Fibroblast of lung (primary cell): ENCODE measurements around the gene MORC4. TPM values are rescaled to one million over a fixed set of nuclear protein-coding genes. Genes with fewer than 3 reads are reported as not detected.

ENCODE experiments used
- DNase-seq, 2 donors: peaks; one replicate each; pipeline versions ENCODE4 v3.0.0 to v3.0.0-alpha.2; 2010; ENCODE audit warnings: low read depth in 2 of 2
- H2AFZ ChIP-seq: 2 replicates; pipeline ENCODE4 v1.5.1; 2012; ENCODE audit warnings: low read length, control low read depth, inconsistent platforms
- H3K27ac ChIP-seq: 2 replicates; pipeline ENCODE4 v1.5.1; 2011; ENCODE audit warnings: low read length, control low read depth; ENCODE audit not compliant: insufficient read depth
- H3K27me3 ChIP-seq: 2 replicates; pipeline ENCODE4 v1.5.1; 2011; ENCODE audit warnings: mild to moderate bottlenecking, low read length; ENCODE audit not compliant: control insufficient read depth, insufficient read depth
- H3K36me3 ChIP-seq: 2 replicates; pipeline ENCODE4 v1.5.1; 2011; ENCODE audit warnings: low read length; ENCODE audit not compliant: control insufficient read depth, insufficient read depth
- H3K4me1 ChIP-seq: 2 replicates; pipeline ENCODE4 v1.5.1; 2011; ENCODE audit warnings: low read length; ENCODE audit not compliant: control insufficient read depth, insufficient read depth; ENCODE audit errors: extremely low read depth
- H3K4me2 ChIP-seq: 2 replicates; pipeline ENCODE4 v1.5.1; 2011; ENCODE audit warnings: low read length, control low read depth; ENCODE audit not compliant: insufficient read depth; ENCODE audit errors: extremely low read depth
- H3K4me3 ChIP-seq, 4 experiments: fragments of 200-600 bp in 1 of 4; sonication (generic) in 1 of 4; replicated peaks in 1 of 4; 2 replicates each; pipeline ENCODE4 v1.5.1; 2011 to 2016; ENCODE audit warnings: low read length in 4 of 4, low read depth in 3 of 4, mild to moderate bottlenecking in 3 of 4, control low read depth in 2 of 4, inconsistent platforms in 1 of 4, mixed read lengths in 1 of 4; ENCODE audit not compliant: insufficient read depth in 1 of 4; ENCODE audit errors: control extremely low read depth in 1 of 4
- H3K79me2 ChIP-seq: 2 replicates; pipeline ENCODE4 v1.5.1; 2012; ENCODE audit warnings: mild to moderate bottlenecking, low read length, inconsistent platforms; ENCODE audit not compliant: control insufficient read depth, insufficient read depth
- H3K9ac ChIP-seq: 2 replicates; pipeline ENCODE4 v1.5.1; 2011; ENCODE audit warnings: mild to moderate bottlenecking, low read length, control low read depth; ENCODE audit not compliant: insufficient read depth
- H3K9me3 ChIP-seq: 2 replicates; pipeline ENCODE4 v1.5.1; 2012; ENCODE audit warnings: low read depth, low read length; ENCODE audit not compliant: control insufficient read depth, insufficient read depth
- H4K20me1 ChIP-seq: 2 replicates; pipeline ENCODE4 v1.5.1; 2011; ENCODE audit warnings: low read length; ENCODE audit not compliant: control insufficient read depth, insufficient read depth; ENCODE audit errors: extremely low read depth
- EZH2 ChIP-seq: IDR thresholded peaks from 2 replicates; pipeline ENCODE4 v1.5.1; 2012; ENCODE audit warnings: low read length, control low read depth, mild to moderate bottlenecking; ENCODE audit errors: missing control alignments
- polyA plus RNA-seq, 2 donors: library from polyadenylated mRNA; depleted of rRNA in 1 of 2; stranded (reverse) in 1 of 2; unstranded in 1 of 2; fragments of >200 nt; gene quantifications; 2 replicates each; pipeline ENCODE4 v1.2.1, GENCODE V29; 2011 to 2012; ENCODE audit warnings: missing spikeins in 1 of 2
- total RNA-seq: library from RNA; depleted of rRNA; stranded (reverse); fragments of >200 nt; gene quantifications from 2 replicates; pipeline ENCODE4 v1.2.1, GENCODE V29; 2014
- TF ChIP-seq, protein P1 (sequence below), 2 donors: IDR thresholded peaks in 1 of 2; conservative IDR thresholded peaks in 1 of 2; 1 replicate in 1 of 2; 2 replicates in 1 of 2; pipeline ENCODE4 v1.5.1; 2011 to 2012; ENCODE audit warnings: low read length in 2 of 2, control low read depth in 1 of 2, inconsistent platforms in 1 of 2, low read depth in 1 of 2, mild to moderate bottlenecking in 1 of 2

Gene MORC4
- total and polyA plus RNA-seq, 2 donors (not counting 1 experiment from before 2014, with no cell fraction given) = 27.5 to 44.8 TPM

DNA sequence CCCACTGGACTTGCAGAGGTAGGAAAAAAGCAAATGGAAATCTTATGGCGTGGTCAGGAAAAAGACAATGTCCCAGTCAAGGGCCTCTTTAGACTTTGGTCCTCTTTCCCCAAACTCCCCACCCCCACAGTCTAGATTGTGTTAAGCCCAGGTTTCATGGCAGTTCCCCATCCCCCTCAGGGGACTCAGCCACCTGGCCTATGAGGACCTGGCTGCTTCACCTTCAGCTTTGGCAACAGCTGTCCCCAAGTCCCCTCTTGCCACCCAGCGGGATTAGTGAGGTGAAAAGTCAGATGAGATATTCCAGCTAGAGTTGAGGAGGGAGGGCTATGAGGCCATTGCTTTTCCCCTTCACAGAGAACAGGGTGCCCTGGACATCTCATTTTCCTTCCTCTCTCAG, 97.3 kb downstream of the MORC4 start:
- Histone ChIP-seq H3K36me3 (no peaks in the 10 kb centered on the region), H3K4me2 (no peak overlapping the region), H2AFZ (no peak overlapping the region), H3K4me1 (no peaks in the 10 kb centered on the region), H3K27ac (no peak overlapping the region), H3K27me3 (no peaks in the 10 kb centered on the region), H4K20me1 (no peaks in the 10 kb centered on the region), H3K9me3 (no peaks in the 10 kb centered on the region), H3K4me3 (no peak overlapping the region), H3K79me2 (no peaks in the 10 kb centered on the region), H3K9ac (no peak overlapping the region)
- no peak for DNase-seq
- TF ChIP-seq, protein P1, sequence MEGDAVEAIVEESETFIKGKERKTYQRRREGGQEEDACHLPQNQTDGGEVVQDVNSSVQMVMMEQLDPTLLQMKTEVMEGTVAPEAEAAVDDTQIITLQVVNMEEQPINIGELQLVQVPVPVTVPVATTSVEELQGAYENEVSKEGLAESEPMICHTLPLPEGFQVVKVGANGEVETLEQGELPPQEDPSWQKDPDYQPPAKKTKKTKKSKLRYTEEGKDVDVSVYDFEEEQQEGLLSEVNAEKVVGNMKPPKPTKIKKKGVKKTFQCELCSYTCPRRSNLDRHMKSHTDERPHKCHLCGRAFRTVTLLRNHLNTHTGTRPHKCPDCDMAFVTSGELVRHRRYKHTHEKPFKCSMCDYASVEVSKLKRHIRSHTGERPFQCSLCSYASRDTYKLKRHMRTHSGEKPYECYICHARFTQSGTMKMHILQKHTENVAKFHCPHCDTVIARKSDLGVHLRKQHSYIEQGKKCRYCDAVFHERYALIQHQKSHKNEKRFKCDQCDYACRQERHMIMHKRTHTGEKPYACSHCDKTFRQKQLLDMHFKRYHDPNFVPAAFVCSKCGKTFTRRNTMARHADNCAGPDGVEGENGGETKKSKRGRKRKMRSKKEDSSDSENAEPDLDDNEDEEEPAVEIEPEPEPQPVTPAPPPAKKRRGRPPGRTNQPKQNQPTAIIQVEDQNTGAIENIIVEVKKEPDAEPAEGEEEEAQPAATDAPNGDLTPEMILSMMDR (conservative IDR thresholded peaks at IDR 0.05 in 1 of 2, IDR thresholded peaks at IDR 0.05 in 1 of 2; ENCODE audit: low read depth in 1 of 2, low read length in 2 of 2) = no peak
- TF ChIP-seq EZH2 = no peak

DNA sequence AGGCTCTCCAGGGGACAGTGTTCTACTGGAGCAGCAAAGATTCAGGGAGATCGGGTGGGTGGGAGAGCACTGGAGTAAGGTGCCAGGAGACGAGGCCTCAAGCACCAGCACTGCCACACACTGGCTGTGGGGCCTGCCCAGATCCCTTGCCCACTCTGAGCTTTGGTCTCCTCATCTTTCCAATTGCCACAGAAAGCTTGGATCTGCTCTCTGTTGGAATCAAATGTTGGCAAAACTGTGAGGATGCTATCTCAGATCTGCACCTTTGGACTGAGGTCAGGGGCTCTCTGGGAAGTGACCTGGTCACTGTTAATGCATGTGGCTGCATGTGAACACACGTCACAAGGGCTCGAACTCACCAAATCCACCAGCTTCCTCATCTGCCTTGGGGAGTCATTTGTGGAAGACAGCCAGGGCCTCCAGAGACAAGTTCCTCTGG, 98.2 kb downstream of the MORC4 start:
- Histone ChIP-seq H3K9ac (no peak overlapping the region), H3K4me1 (no peaks in the 10 kb centered on the region), H3K27ac (no peak overlapping the region), H3K79me2 (no peaks in the 10 kb centered on the region), H4K20me1 (no peaks in the 10 kb centered on the region), H3K27me3 (no peaks in the 10 kb centered on the region), H3K4me3 (no peak overlapping the region), H3K9me3 (no peaks in the 10 kb centered on the region), H3K4me2 (no peak overlapping the region), H2AFZ (no peak overlapping the region), H3K36me3 (no peaks in the 10 kb centered on the region)
- no peak for TF ChIP-seq EZH2
- TF ChIP-seq, protein P1 (conservative IDR thresholded peaks at IDR 0.05 in 1 of 2, IDR thresholded peaks at IDR 0.05 in 1 of 2; ENCODE audit: low read depth in 1 of 2, low read length in 2 of 2) = no peak
- DNase-seq = no peak

DNA sequence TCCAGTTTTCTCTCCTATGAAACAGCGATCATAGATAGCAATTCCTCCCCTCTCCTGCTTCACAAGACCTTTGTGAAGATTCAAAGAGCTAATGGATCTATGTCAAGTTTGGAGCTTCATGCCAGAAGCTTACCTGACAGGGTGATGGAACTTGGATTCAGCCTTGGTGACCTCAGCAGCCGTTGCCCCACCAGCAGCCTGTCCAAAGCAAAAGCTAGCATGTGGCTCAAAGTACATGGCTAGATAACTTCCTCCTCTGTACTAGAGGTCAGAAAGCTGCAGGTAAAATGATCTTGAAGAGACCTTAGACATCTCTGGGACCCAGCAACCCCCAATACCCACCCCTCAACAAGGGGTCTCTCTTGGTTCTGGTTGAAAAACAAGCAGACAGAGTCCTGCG, 98.7 kb downstream of the MORC4 start:
- H4K20me1 ChIP-seq = no peaks in the 10 kb centered on the region
- DNase-seq = no peak
- H3K79me2 ChIP-seq = no peaks in the 10 kb centered on the region
- no peak overlapping the region for H3K4me2 ChIP-seq
- H2AFZ ChIP-seq = no peak overlapping the region
- no peaks in the 10 kb centered on the region for H3K36me3 ChIP-seq
- no peak for TF ChIP-seq EZH2
- TF ChIP-seq, protein P1 (conservative IDR thresholded peaks at IDR 0.05 in 1 of 2, IDR thresholded peaks at IDR 0.05 in 1 of 2; ENCODE audit: low read depth in 1 of 2, low read length in 2 of 2) = no peak
- H3K4me3 ChIP-seq = no peak overlapping the region
- H3K27ac ChIP-seq = no peak overlapping the region
- H3K4me1 ChIP-seq = no peaks in the 10 kb centered on the region
- H3K27me3 ChIP-seq = no peaks in the 10 kb centered on the region
- H3K9me3 ChIP-seq = no peaks in the 10 kb centered on the region
- H3K9ac ChIP-seq = no peak overlapping the region
